Neutrophil (primary cell): ENCODE measurements around the gene RANBP17.

Experiments
- H3K27ac ChIP-seq: fragments of 200-600 bp; sonication (generic); 2 replicates; pipeline ENCODE4 v1.5.1; 2016; ENCODE audit warnings: mild to moderate bottlenecking, moderate library complexity
- H3K27me3 ChIP-seq: fragments of 200-600 bp; sonication (generic); 2 replicates; pipeline ENCODE4 v1.6.0; 2016; ENCODE audit warnings: mild to moderate bottlenecking
- H3K36me3 ChIP-seq: fragments of 200-600 bp; sonication (generic); 2 replicates; pipeline ENCODE4 v1.5.1; 2017
- H3K4me1 ChIP-seq, 2 experiments: fragments of 200-600 bp in 1 of 2; sonication (generic) in 1 of 2; 1 replicate in 1 of 2; 2 replicates in 1 of 2; pipeline versions ENCODE4 v1.5.1 to v1.6.1; 2013 to 2016; ENCODE audit warnings: low read depth in 1 of 2, low read length in 1 of 2, mild to moderate bottlenecking in 1 of 2, moderate library complexity in 1 of 2; ENCODE audit not compliant: control insufficient read depth in 1 of 2, insufficient read depth in 1 of 2
- H3K4me3 ChIP-seq, 2 experiments: fragments of 200-600 bp in 1 of 2; sonication (generic) in 1 of 2; 1 replicate in 1 of 2; 2 replicates in 1 of 2; pipeline ENCODE4 v1.5.1; 2013 to 2016; ENCODE audit warnings: low read depth in 1 of 2, low read length in 1 of 2, mild to moderate bottlenecking in 1 of 2, moderate library complexity in 1 of 2
- H3K9me3 ChIP-seq: fragments of 200-600 bp; sonication (generic); 2 replicates; pipeline ENCODE4 v1.5.1; 2016
- CTCF ChIP-seq: fragments of 200-600 bp; sonication (generic); IDR thresholded peaks from 2 replicates; pipeline ENCODE4 v1.5.1; 2016; ENCODE audit warnings: antibody characterized with exemption

The RANBP17 gene

GRCh38 chr5:171115519-171115918 lies 253.7 kb downstream of the RANBP17 start:
- TF ChIP-seq CTCF, result no peak
- H3K9me3 ChIP-seq, result no peaks in the 10 kb centered on the region
- no peak overlapping the region for H3K4me3 ChIP-seq
- no peaks in the 10 kb centered on the region for H3K4me1 ChIP-seq
- H3K36me3 ChIP-seq, result no peaks in the 10 kb centered on the region
- no peaks in the 10 kb centered on the region for H3K27me3 ChIP-seq
- no peak overlapping the region for H3K27ac ChIP-seq

GRCh38 chr5:171116719-171117118 lies 254.9 kb downstream of the RANBP17 start:
- Histone ChIP-seq H3K27ac (no peak overlapping the region), H3K36me3 (no peaks in the 10 kb centered on the region), H3K27me3 (no peaks in the 10 kb centered on the region), H3K4me1 (no peaks in the 10 kb centered on the region), H3K9me3 (no peaks in the 10 kb centered on the region), H3K4me3 (no peak overlapping the region)
- no peak for TF ChIP-seq CTCF

- H3K27me3 ChIP-seq, result no peaks in the 10 kb centered on the region
- H3K4me3 ChIP-seq, result no peak overlapping the region
- H3K9me3 ChIP-seq, result no peaks in the 10 kb centered on the region
- H3K36me3 ChIP-seq, result no peaks in the 10 kb centered on the region
- H3K27ac ChIP-seq, result no peak overlapping the region
- no peak for TF ChIP-seq CTCF
- no peaks in the 10 kb centered on the region for H3K4me1 ChIP-seq
Observed at GRCh38 chr5:171120986-171121622, 259.3 kb downstream of the RANBP17 start.

DNA sequence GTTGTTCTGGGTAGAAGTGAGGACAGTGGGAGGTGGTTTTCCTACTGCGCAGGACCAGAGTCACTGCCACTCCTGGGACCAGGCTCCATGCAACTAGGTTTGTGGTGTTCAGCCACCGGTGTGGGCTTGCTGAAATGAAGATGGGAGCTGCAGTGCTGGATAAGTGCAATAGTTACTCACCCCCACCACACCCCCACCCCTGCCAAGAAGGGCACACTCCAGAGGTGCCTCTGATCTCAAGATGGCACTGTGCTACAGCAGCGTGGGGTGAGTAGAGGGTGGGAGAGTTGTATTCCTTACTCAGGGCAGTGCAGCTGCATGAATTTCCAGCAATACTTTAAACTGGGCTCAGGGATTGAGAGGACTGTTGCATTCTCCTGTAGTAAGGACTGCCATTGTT lies 259.8 kb downstream of the RANBP17 start:
- H3K4me3 ChIP-seq, result no peak overlapping the region
- H3K36me3 ChIP-seq, result no peaks in the 10 kb centered on the region
- H3K27ac ChIP-seq, result no peak overlapping the region
- no peaks in the 10 kb centered on the region for H3K9me3 ChIP-seq
- no peak for TF ChIP-seq CTCF
- H3K4me1 ChIP-seq, result no peaks in the 10 kb centered on the region
- no peaks in the 10 kb centered on the region for H3K27me3 ChIP-seq

- H3K36me3 ChIP-seq, result no peaks in the 10 kb centered on the region
- H3K4me3 ChIP-seq, result no peak overlapping the region
- H3K27ac ChIP-seq, result no peak overlapping the region
- H3K4me1 ChIP-seq, result no peaks in the 10 kb centered on the region
- no peaks in the 10 kb centered on the region for H3K9me3 ChIP-seq
- no peak for TF ChIP-seq CTCF
- no peaks in the 10 kb centered on the region for H3K27me3 ChIP-seq
Observed at GRCh38 chr5:171122372-171122771, 260.6 kb downstream of the RANBP17 start.

DNA sequence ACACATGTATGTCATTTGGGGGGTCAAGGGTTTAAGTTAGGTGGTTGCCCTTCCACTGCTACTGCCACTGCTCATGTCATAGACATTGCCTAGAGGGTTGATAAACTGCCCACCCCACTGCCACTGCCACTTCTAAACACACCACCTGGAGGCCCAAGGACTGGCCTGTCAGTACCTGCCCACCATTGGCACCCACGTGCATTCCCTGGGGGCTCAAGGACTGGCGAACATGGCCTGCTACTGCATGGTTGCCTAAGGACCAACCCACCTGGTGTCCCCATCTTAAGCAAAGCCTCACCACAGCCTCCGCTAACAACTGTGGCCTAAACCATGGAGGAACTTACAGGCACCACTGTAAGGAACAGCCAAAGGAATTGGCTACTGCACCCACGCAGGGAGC lies 261.6 kb downstream of the RANBP17 start:
- no peak overlapping the region for H3K4me3 ChIP-seq

More for the DNA sequence above, 261.6 kb downstream of the RANBP17 start:
- no peak overlapping the region for H3K27ac ChIP-seq
- no peak for TF ChIP-seq CTCF
- H3K4me1 ChIP-seq, result no peaks in the 10 kb centered on the region
- H3K9me3 ChIP-seq, result no peaks in the 10 kb centered on the region
- H3K36me3 ChIP-seq, result no peaks in the 10 kb centered on the region
- H3K27me3 ChIP-seq, result no peaks in the 10 kb centered on the region
